GM13976 (cell line): Measurements from ENCODE around the gene MAP3K8.

ENCODE experiments used
- DNase-seq: peaks from one replicate; pipeline ENCODE4 v3.0.0; 2012; ENCODE audit warnings: low spot score
- CTCF ChIP-seq: IDR thresholded peaks from 2 replicates; pipeline ENCODE4 v1.5.1; 2012; ENCODE audit warnings: borderline replicate concordance, mild to moderate bottlenecking; ENCODE audit not compliant: insufficient read depth; ENCODE audit errors: extremely low read depth, missing control alignments, control extremely low read depth
- in situ Hi-C: fragments of 300-500 bp; cut with MboI; formaldehyde crosslinking; loops from one replicate; pipeline ENCODE4 v1.12.0; 2022; ENCODE audit warnings: low sequenced_read_pairs, mixed read lengths, inconsistent platforms; ENCODE audit not compliant: unreplicated experiment

Gene MAP3K8

DNA sequence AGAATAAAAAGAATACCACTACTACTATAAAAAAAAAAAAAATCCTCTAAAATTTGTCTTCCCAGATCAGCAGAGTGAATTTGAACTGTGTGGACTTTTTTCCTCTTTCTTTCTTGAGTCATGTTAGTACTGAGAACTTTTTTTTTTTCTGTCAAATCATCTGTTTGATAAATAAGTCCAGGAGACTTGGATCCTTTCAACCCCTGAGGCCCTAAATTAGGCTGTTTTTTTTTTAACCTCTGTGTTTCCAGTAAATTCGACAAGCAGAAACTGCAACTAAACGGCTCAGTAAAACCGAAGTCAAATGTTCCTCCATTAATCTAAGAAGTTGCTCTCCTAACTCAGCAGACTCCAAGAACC, 2.7 kb downstream of the MAP3K8 start:
- no peak for DNase-seq
- TF ChIP-seq CTCF, result no peak
- in situ Hi-C loops, result no loop called here

- TF ChIP-seq CTCF, result no peak
- DNase-seq, result no peak
- in situ Hi-C loops, result no loop called here
Measured at GRCh38 chr10:30437031-30437841, 3.3 kb downstream of the MAP3K8 start.

DNA sequence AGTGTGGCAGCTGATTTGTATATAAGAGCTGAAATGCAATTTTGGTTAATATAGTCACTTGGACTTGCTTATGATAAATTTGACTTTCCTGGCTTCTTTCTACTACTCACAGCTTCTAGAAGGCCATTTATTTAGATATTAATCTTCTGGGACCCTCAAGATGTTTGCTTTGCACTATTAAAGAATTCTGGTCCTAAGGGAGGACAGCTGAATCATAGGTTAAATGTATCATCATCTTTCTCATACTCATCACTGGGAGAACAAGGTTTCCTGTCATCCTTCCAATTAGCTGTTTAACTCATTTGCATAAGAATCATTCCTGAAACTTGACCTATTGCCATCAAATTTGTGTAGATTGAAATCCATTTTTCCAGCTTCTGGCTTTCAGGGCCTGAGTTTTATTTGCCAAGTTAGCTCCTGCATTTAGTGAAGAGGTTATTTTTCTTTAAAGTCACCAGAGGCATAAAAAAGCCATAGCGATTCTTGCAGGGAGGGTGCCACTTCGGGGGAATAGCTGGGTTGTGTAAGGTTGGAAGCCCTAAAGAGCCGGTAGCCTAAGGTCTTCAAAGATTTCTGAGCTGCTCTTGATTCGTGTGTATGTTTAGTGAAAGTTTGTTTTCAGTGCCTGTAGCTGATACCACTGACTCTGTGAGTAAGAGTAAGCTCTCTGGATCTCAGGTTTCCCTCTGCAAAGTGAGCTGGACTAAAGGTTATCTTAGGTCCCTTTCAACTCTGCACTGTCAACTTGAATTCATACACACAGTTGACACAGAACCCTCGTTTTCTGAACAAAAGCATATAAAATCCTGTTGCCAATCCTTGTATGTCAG, 4.3 kb downstream of the MAP3K8 start:
- DNase-seq, result no peak
- in situ Hi-C loops, result no loop called here
- no peak for TF ChIP-seq CTCF

DNA sequence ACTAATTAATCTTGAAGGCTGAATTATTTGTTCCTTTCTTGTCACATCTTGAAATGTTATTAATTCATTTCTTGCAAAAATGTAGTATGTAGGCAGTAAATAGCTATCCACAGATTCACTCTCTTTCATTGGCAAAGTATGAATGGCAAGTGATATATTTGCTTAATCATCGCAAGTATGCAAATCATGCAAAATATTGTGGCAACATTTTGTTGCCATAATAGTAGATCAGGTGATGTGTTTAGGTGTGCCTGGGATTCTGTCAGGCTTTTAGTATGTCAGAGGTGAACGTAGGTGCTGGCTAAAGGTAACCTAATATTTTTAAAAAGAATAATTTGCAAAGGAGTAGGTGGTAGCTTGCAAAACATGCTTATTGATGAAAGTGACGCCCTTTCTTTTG, 5.9 kb downstream of the MAP3K8 start:
- TF ChIP-seq CTCF, result no peak
- DNase-seq, result no peak
- in situ Hi-C loops, result no loop called here

DNA sequence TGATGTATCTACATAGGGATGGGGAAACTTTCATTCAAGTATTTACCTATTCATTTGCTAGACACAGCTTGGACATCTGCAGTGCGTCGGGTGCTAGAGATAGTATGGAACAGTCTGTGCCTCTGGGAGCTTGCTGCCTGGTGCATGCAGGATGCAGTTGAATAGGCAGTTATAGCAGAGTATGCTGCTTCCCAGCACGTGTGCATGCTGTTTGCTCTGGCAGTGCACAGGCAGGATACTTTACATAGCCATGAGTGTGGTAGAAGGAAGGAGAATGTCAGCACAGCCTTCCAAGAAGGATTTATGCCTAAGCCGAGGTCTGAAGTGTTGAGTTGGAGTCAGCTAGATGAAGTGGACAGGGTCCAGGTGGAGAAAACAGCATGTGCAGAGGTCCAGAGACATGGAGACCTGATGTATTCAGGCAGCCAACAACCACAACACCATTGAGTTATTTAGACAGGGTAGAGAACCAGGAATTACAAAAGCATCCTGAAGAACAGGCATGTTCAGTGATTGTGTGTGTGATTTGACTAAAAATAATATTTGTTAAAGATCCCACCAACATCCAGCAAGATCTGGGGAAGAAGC, 8.1 kb downstream of the MAP3K8 start:
- TF ChIP-seq CTCF, result no peak
- no peak for DNase-seq
- in situ Hi-C loops, result no loop called here

DNA sequence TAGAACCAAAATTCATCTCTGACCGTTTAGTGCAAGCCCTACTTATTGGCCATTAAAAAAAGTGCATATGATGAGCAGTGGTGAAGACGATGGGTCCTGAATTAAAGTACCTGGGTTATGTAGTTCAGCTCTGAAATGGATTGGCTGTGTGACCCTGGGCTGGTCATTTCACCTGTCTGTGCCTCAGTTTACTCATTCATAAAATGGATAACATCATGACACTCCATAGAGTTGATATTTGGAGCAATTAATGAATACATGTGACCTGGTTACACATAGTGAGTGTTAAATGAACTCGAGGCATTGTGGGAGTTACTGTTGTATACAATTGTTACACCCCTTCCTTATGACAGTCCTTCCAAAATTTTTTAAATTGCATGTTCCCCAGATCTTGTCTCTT, 9.1 kb downstream of the MAP3K8 start:
- no peak for DNase-seq
- in situ Hi-C loops, result no loop called here
- TF ChIP-seq CTCF, result no peak
